HAP-1 (cell line): ENCODE measurements around the gene AGL.
"Not testable (repeated sequence)": the region's sequence is repeated elsewhere in the genome, so short reads cannot be mapped to it uniquely, and the experiment has no call there.

Experiments used
- DNase-seq, 2 experiments: peaks; one replicate each; pipeline ENCODE4 v3.0.0-alpha.2; 2016 to 2020; ENCODE audit warnings: low spot score in 2 of 2
- H3K27me3 ChIP-seq: fragments of 250-450 bp; sonication (Bioruptor Pico); 2 replicates; pipeline ENCODE4 v1.5.1; 2020; ENCODE audit warnings: low read depth, mild to moderate bottlenecking, moderate library complexity
- H3K36me3 ChIP-seq: fragments of 250-450 bp; sonication (Bioruptor Pico); replicated peaks from 2 replicates; pipeline ENCODE4 v1.5.1; 2020; ENCODE audit warnings: mild to moderate bottlenecking
- H3K4me1 ChIP-seq: fragments of 250-450 bp; sonication (Bioruptor Pico); 2 replicates; pipeline ENCODE4 v1.5.1; 2020; ENCODE audit warnings: mild to moderate bottlenecking
- H3K4me3 ChIP-seq: fragments of 250-450 bp; sonication (Bioruptor Pico); 2 replicates; pipeline ENCODE4 v1.5.1; 2020; ENCODE audit warnings: mild to moderate bottlenecking, moderate library complexity
- H3K9me3 ChIP-seq: fragments of 250-450 bp; sonication (Bioruptor Pico); 2 replicates; pipeline ENCODE4 v1.5.1; 2020; ENCODE audit warnings: mild to moderate bottlenecking, moderate library complexity
- in situ Hi-C: fragments of 300-500 bp; cut with MboI; formaldehyde crosslinking; loops from 3 replicates; pipeline ENCODE4 v1.14.3; 2020; ENCODE audit warnings: low sequenced_read_pairs, inconsistent platforms, mixed read lengths

Gene AGL

DNA sequence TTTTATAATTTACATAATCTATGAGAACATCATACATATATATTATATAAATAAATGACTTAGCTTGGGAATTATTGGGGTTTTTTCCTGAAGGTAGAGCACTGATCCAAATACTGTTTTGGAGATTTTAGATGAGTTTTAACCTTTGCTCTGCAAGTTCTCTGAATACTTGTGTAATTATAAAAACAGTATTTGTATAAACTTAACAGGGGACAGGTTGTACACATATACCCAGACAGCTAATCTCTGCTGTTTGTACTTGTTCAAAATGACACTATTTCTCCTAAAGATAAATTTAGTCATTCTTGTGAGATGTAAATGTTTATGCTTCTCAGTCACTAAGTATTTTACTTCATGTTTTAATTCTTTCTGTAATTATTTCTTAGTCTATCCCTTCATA is 8.7 kb downstream of the AGL start:
- Histone ChIP-seq H3K4me3 (no peak overlapping the region), H3K36me3 (no peaks in the 10 kb centered on the region; the same call in 1 of the 2 replicates), H3K4me1 (no peaks in the 10 kb centered on the region), H3K27me3 (no peaks in the 10 kb centered on the region), H3K9me3 (no peaks in the 10 kb centered on the region)
- in situ Hi-C loops, result no loop called here
- DNase-seq, result no peak

DNA sequence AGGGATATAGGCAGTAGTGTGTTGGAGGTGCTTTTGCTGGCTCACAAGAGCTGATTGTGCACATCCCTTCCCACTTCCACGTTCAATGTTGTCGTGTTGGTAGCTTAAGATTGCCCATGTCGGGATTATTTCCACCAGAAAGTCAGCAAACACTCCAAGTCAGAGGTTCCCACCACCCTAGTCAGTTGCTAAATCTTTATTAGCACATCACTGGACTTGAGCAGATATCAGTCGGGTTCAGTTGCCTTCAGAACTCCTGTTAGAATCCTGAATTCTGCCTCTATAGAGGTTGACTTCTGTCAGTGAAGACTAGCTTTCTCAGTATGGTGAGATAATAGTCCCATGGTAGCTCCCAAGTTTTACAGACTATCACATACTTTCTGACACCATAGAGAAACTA is 10.5 kb downstream of the AGL start:
- in situ Hi-C loops, result no loop called here

DNA sequence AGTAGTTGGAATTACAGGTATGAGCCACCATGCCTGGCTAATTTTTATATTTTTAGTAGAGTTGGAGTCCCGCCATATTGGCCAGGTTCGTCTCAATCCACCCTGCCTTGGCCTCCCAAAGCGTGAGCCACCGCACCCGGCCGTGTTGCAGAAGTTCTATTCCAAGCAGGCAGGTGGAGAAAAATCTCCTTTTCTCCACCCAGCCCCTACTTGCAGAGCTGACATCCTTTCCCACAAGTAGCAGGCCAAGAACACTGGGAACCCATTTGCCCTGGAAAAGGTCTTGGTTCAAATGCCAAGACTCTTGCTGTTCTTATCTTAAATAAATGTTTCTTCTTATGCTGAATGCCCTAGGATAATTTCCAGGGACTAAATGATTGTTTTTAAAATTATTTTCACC is 17.5 kb downstream of the AGL start:
- H3K9me3 ChIP-seq, result no peaks in the 10 kb centered on the region
- no peak for DNase-seq
- H3K4me3 ChIP-seq, result no peak overlapping the region
- in situ Hi-C loops, result no loop called here
- no peaks in the 10 kb centered on the region for H3K27me3 ChIP-seq
- H3K36me3 ChIP-seq, result peaks cover 9% of the 10 kb centered on the region
- peaks cover 5% of the 10 kb centered on the region for H3K4me1 ChIP-seq

More for the DNA sequence above, 10.5 kb downstream of the AGL start:
- no peaks in the 10 kb centered on the region for H3K9me3 ChIP-seq
- no peak for DNase-seq
- peaks cover 5% of the 10 kb centered on the region for H3K4me1 ChIP-seq
- H3K4me3 ChIP-seq, result no peak overlapping the region
- peaks cover 6% of the 10 kb centered on the region for H3K36me3 ChIP-seq
- H3K27me3 ChIP-seq, result no peaks in the 10 kb centered on the region

DNA sequence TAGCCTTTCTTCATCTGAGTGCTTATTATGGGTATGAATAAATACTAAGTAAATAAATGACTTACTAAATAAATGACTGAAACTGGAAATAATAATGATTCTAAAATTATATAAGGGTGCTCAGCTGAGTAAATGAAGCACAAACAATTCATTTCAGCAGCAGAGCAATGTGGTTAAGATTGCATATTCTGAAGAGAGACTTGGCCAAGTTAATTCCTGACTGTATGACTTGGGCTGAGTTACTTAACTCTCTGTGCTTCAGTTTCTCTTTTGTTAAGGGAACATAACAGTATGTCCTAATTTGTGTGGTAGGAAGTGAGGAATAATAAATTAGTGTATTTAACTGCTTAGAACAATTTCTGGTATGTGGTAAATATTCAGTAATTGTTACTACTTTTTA is 19.1 kb downstream of the AGL start:
- H3K4me3 ChIP-seq, result no peak overlapping the region
- in situ Hi-C loops, result no loop called here
- H3K27me3 ChIP-seq, result no peaks in the 10 kb centered on the region
- peaks cover 7% of the 10 kb centered on the region; the same call in 1 of the 2 replicates for H3K36me3 ChIP-seq
- peaks cover 5% of the 10 kb centered on the region for H3K4me1 ChIP-seq
- no peak for DNase-seq
- H3K9me3 ChIP-seq, result no peaks in the 10 kb centered on the region

DNA sequence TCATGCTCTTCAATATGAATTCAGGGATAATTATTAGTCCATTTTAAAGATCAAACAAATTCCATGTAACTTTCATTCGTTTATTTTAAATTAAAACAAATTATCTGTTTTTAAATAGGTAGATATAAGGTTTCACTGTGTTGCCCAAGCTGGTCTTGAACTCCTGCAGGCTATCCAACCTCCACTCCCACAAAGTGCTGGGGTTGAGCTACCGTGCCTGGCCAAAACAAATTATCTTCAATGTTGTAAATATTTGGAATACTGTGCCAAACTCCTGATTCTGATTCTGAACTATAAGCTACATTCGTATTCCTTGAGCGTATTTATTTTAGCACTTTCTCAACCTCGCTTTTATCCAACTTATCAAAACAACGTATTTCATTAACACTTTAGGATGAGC is 19.6 kb downstream of the AGL start:
- in situ Hi-C loops, result no loop called here
- Histone ChIP-seq H3K36me3 (0 out of 2 replicates have a peak, but pooled peaks cover 3% of the 10 kb centered on the region), H3K27me3 (no peaks in the 10 kb centered on the region), H3K9me3 (no peaks in the 10 kb centered on the region), H3K4me3 (no peak overlapping the region), H3K4me1 (peaks cover 5% of the 10 kb centered on the region)
- no peak for DNase-seq

DNA sequence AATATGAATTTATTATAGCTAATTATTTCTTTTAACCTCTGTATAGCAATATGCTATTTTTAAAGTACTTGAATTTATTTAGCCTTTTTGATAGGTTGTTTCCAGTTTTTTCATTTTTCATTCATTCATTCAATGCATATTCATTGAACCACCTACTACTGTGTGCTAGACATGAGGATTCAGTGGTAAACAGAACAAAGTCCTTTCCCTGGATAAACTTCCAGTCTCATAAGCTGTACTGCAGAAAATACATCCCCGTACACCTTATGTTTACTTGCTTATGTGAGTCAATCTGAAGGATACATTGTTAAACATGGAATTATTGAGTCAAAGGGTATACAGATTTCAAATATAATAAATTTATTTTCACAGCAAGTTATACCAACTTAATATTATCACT is 21.9 kb downstream of the AGL start:
- H3K4me3 ChIP-seq, result no peak overlapping the region
- no peaks in the 10 kb centered on the region for H3K27me3 ChIP-seq
- no peaks in the 10 kb centered on the region for H3K4me1 ChIP-seq
- in situ Hi-C loops, result no loop called here
- H3K36me3 ChIP-seq, result peaks cover 2% of the 10 kb centered on the region; the same call in 1 of the 2 replicates
- H3K9me3 ChIP-seq, result no peaks in the 10 kb centered on the region
- no peak for DNase-seq

DNA sequence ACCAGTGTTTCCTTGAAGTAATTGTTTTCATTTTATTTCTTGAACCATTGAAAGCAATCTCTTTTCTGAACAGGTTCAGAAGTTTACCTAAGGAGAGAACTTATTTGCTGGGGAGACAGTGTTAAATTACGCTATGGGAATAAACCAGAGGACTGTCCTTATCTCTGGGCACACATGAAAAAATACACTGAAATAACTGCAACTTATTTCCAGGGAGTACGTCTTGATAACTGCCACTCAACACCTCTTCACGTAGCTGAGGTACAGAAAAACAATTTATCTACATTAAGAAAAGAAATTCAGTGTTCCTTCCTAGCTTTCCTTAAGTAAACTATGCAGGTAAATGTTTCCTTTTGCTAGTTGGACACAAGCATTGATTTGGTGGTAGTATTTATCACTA is 27.4 kb downstream of the AGL start:
- Histone ChIP-seq H3K4me3 (no peak overlapping the region), H3K27me3 (no peaks in the 10 kb centered on the region), H3K36me3 (peaks cover 18% of the 10 kb centered on the region), H3K4me1 (peaks cover 5% of the 10 kb centered on the region), H3K9me3 (no peaks in the 10 kb centered on the region)
- DNase-seq, result no peak
- in situ Hi-C loops, result no loop called here

DNA sequence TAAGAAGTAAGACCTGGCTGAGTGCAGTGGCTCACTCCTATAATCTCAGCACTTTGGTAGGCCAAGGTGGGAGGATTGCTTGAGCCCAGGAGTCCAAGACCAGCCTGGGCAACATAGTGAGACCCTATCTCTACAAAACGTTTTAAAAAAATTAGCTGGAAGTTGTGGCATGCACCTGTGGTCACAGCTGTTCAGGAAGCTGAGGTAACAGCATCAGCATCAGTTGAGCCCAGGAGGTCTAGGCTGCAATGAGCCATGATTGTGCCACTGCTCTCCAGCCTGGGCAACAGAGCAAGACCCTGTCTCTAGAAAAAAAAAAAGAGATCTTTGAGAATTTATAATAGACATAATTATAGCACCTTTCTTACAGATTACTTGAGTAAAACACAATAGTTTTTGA is 36.0 kb downstream of the AGL start:
- H3K27me3 ChIP-seq, result no peaks in the 10 kb centered on the region
- in situ Hi-C loops, result no loop called here
- DNase-seq, result no peak
- no peaks in the 10 kb centered on the region for H3K9me3 ChIP-seq
- H3K36me3 ChIP-seq, result peaks cover 25% of the 10 kb centered on the region
- H3K4me3 ChIP-seq, result no peak overlapping the region
- H3K4me1 ChIP-seq, result peaks cover 7% of the 10 kb centered on the region

DNA sequence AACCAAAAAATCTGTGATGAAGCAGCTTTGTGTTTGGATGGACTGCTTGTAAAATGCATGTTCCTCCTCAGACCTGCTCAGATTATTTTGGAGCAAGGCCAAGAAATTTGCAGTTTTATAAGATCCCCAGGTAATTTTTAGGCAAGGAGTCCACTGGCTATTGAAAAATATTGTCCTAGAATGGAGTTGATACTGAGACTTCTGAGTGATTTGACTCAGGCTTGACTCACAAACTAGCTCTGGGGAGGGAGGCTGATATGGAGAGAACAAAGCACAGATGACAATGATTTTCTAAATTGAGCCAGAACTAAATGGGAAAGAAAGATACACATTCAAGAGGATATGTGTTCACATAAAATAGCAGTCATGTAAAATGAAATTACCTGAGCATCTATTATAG is 36.7 kb downstream of the AGL start:
- H3K9me3 ChIP-seq, result no peaks in the 10 kb centered on the region
- H3K4me3 ChIP-seq, result no peak overlapping the region
- H3K27me3 ChIP-seq, result no peaks in the 10 kb centered on the region
- peaks cover 26% of the 10 kb centered on the region for H3K36me3 ChIP-seq
- peaks cover 7% of the 10 kb centered on the region for H3K4me1 ChIP-seq
- DNase-seq, result no peak
- in situ Hi-C loops, result no loop called here

DNA sequence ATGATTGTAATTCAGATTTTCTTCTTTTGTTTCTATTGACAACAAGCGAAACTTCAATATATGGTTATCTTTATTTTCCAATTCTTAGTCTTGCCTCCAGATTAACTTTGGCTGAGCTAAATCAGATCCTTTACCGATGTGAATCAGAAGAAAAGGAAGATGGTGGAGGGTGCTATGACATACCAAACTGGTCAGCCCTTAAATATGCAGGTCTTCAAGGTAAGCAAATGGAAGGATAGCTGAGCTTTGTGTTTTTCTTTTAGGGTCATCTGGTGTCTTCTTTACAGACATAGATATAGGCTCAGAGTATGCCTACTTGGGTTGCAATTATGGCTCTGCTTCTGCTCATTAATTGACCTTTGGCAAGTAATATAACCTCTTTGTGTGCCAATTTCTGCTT is 37.7 kb downstream of the AGL start:
- in situ Hi-C loops, result no loop called here
- peaks cover 21% of the 10 kb centered on the region for H3K36me3 ChIP-seq
- H3K4me3 ChIP-seq, result no peak overlapping the region
- H3K9me3 ChIP-seq, result no peaks in the 10 kb centered on the region
- peaks cover 7% of the 10 kb centered on the region for H3K4me1 ChIP-seq
- H3K27me3 ChIP-seq, result no peaks in the 10 kb centered on the region
- no peak for DNase-seq

DNA sequence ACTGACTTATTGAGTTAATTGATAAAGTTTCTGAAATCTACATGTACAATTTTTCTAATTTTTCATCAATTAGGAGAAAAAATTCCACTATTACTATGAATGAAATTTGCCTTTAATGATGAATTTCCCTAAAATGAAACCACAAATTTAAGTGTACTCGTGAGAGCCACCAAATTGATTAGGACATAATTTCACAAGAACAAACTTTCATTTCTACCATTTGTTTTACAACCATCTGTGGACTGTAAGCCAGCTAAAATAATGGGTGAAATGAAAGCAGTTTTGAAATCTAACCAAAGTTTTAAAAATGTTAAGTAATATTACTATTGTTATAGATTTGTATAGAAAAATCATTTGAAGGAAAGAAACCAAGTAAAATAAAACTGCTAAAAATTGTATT is 41.8 kb downstream of the AGL start:
- no peak for DNase-seq
- in situ Hi-C loops, result no loop called here
- peaks cover 4% of the 10 kb centered on the region for H3K36me3 ChIP-seq

DNA sequence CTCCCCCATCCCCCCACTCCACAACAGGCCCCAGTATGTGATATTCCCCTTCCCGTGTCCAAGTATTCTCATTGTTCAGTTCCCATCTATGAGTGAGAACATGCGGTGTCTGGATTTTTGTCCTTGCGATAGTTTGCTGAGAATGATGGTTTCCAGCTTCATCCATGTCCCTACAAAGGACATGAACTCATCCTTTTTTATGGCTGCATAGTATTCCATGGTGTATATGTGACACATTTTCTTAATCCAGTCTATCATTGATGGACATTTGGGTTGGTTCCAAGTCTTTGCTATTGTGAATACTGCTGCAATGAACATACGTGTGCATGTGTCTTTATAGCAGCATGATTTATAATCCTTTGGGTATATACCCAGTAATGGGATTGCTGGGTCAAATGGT is 53.1 kb downstream of the AGL start:
- H3K4me3 ChIP-seq, H3K36me3 ChIP-seq, in situ Hi-C loops, H3K27me3 ChIP-seq, H3K4me1 ChIP-seq, H3K9me3 ChIP-seq, DNase-seq: not testable (repeated sequence)

More for the DNA sequence above, 41.8 kb downstream of the AGL start:
- H3K4me1 ChIP-seq, result peaks cover 1% of the 10 kb centered on the region
- no peaks in the 10 kb centered on the region for H3K27me3 ChIP-seq
- H3K4me3 ChIP-seq, result no peak overlapping the region
- H3K9me3 ChIP-seq, result no peaks in the 10 kb centered on the region

DNA sequence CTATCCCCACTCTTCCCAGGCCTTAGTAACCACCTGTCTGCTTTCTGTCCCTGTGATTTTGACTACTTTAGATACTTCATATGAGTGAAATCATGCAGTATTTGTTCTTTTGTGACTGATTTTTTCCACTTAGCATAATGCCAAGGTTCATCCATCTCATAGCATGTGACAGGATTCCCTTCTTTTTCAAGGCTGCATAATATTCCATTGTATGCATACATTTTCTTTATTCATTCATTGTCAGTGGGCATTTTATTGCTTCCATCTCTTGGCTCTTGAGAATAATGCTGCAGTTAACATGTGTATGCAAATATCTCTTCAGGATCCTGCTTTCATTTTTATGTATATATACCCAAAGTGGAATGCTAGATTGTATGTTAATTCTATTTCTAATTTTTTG is 56.4 kb downstream of the AGL start:
- peaks cover 8% of the 10 kb centered on the region for H3K36me3 ChIP-seq
- H3K9me3 ChIP-seq, result no peaks in the 10 kb centered on the region
- no peak for DNase-seq
- no peaks in the 10 kb centered on the region for H3K27me3 ChIP-seq
- no peak overlapping the region for H3K4me3 ChIP-seq
- in situ Hi-C loops, result no loop called here
- H3K4me1 ChIP-seq, result no peaks in the 10 kb centered on the region

DNA sequence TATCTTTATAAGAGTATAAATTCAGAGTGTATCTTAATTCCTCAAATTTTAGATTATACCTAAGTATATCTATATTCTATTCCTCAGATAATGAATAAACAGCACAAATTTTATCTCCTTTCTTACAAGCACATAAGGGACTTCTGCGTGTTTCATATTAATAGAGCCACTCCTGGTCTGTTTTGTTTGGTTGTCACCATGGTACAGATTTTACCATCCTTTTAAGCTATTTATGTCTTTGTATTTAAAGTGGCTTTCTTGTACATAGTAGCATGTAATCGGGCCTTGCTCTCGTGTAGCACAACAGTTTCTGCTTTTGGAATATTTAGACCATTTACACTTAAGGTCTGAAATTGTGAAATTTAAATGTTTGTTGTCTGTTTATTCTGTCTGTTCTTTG is 67.1 kb downstream of the AGL start:
- no peaks in the 10 kb centered on the region for H3K9me3 ChIP-seq
- DNase-seq, result no peak
- in situ Hi-C loops, result no loop called here
- H3K4me1 ChIP-seq, result no peaks in the 10 kb centered on the region
- no peaks in the 10 kb centered on the region for H3K27me3 ChIP-seq
- H3K36me3 ChIP-seq, result peaks cover 10% of the 10 kb centered on the region
- H3K4me3 ChIP-seq, result no peak overlapping the region

DNA sequence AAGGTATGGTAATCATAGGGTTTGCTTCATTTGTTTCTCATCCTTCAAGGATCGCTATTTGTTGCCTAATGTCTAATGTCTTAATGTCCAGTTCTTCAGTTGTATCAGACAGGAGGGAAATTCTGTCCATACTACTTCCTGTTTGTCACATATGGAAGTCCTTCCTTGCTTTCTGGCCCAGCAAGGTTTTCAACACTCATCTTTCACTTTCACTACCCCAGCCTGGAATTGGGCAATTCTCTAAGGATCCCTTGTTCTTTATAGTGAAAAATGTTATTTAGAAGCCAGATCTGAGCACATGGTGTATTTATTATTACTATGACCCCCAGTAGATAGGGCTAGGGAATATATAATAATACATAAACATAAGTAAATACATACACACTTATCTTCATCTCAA is 69.1 kb downstream of the AGL start:
- Histone ChIP-seq H3K4me3 (no peak overlapping the region), H3K9me3 (no peaks in the 10 kb centered on the region), H3K4me1 (no peaks in the 10 kb centered on the region), H3K36me3 (peaks cover 3% of the 10 kb centered on the region), H3K27me3 (no peaks in the 10 kb centered on the region)
- in situ Hi-C loops, result no loop called here
- DNase-seq, result no peak
